DMS79 treated with DMSO at 0.1 percent for 48 hours (cell line): ENCODE results near the gene CAMK2G.

Experiments
- DNase-seq: peaks from one replicate; lab custom pipeline; 2025; lab: John Stamatoyannopoulos, UW

Gene CAMK2G

DNA sequence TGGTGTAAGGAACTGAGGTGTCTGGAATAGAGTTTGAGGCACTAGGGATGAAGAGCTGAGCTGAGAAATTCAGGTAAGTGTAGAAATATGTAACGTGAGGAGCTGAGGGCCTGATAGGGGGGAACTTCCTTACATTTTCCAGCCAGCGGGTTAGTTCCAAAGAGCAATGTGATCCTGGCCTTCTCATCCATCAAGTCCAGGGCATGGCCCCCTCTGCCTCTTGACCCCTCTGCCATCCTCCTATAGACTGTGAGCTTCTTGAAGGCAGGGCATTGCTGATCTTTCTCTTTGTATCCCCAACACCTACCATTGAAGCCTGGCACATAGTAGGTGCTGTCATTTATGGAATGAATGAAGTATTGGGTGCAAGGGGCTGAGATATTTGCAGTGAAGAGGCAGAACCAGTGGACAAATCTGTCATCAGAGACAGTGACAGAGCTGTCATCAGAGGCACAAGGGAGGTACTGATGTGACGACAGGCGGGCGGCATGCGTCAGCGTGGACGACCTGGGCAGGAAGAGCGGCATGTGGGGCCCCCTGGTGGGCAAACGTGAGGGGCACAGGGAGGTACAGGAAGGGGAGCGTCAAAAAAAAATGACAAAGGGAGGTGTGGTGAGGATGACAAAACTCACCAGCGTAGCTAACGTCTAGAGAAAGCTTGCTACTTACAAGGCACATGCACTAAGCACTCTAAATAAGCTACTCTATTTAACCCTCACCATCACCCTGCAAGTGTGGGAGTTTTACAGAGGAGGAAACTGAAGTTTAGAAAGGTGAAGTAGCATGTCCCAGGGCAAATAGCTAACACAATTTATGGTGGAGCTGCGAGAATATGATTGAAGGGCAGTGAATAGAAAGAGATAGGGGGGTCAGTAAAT is 5.2 kb upstream of the CAMK2G start:
- peak; percentile 1 for DNase-seq

- no peak for DNase-seq
Measured at GRCh38 chr10:73878365-73878764, 4.0 kb upstream of the CAMK2G start.

GRCh38 chr10:73877533-73878160 is 3.3 kb upstream of the CAMK2G start:
- DNase-seq, result no peak

GRCh38 chr10:73876971-73877370 is 2.6 kb upstream of the CAMK2G start:
- DNase-seq, result no peak

DNA sequence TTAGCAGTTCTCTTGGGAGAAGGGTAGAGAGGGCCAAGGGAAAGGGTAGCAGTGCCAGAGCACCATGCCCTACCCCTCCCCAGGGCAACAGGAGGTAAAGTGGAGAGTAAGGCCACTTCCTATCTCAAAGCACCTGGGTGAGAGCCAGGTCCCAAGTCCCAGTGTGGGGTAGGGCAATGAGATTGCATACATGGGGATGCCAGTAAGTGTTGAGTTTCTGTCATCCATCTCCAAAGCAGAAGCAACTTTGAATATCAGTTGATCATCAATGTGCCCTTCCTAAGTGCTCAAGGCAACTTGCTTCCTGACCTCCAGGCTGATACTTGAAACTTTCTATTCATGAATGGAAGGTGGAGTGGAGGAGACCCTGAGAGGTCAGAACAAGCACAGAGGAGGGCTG is 2.2 kb upstream of the CAMK2G start:
- DNase-seq, result no peak

DNA sequence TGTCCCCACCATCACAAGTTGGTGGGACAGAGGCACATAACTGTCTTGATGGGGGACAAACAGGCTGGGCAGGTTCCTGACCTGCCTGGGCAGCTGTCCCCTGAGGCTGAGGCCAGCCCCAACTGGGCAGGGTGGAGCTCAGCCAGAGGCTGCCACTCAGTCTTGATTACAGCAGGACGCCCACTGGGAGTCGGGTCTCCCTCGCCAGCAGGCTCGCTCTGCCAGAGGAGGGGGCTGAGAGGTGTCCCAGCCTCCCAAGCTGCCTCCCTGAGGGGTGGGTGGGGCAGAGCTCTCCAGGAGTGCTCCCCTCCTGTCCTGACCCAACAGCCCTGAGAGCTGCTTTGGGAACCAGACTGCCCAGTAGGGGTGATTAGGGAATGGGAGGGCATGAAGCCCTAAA is 1.8 kb upstream of the CAMK2G start:
- no peak for DNase-seq

GRCh38 chr10:73875139-73875475 is 752 bp upstream of the CAMK2G start:
- DNase-seq, result no peak

- no peak for DNase-seq
Measured at GRCh38 chr10:73873838-73874215, 528 bp downstream of the CAMK2G start.

DNA sequence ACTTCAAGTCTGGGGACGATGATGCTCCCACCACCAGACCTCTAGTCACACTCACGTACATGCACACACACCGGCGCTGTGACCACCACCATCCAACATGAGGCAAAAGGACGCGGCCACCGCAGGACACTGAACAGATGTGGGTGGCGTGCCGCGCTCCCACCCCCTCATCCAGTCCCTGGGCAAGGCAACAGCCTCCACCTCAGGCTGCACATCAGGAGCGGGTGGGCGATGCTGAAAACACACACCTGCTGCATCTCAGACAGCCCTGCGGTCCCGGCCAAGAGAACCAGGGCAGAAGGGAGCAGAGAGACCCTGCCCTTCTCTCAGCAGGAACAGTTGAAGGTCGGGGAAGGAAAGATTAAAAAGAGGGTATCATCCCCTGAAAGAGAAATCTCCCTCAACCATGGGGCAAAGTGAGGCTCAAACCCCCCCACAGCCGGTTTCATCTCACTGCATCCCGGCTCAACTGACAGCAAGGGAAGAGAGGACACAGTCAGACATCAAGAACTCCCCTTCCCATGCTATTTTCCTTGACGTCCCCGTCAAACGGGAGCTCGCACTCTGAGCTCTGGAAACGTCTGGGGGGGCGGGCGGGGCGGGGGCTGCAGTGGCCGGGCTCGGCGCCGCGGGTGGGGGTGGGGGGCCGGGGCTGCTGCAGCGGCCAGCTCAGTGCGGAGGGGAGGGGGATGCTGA is 1.1 kb downstream of the CAMK2G start:
- DNase-seq, result no peak

- no peak for DNase-seq
Measured at GRCh38 chr10:73872190-73872710, 2.1 kb downstream of the CAMK2G start.

DNA sequence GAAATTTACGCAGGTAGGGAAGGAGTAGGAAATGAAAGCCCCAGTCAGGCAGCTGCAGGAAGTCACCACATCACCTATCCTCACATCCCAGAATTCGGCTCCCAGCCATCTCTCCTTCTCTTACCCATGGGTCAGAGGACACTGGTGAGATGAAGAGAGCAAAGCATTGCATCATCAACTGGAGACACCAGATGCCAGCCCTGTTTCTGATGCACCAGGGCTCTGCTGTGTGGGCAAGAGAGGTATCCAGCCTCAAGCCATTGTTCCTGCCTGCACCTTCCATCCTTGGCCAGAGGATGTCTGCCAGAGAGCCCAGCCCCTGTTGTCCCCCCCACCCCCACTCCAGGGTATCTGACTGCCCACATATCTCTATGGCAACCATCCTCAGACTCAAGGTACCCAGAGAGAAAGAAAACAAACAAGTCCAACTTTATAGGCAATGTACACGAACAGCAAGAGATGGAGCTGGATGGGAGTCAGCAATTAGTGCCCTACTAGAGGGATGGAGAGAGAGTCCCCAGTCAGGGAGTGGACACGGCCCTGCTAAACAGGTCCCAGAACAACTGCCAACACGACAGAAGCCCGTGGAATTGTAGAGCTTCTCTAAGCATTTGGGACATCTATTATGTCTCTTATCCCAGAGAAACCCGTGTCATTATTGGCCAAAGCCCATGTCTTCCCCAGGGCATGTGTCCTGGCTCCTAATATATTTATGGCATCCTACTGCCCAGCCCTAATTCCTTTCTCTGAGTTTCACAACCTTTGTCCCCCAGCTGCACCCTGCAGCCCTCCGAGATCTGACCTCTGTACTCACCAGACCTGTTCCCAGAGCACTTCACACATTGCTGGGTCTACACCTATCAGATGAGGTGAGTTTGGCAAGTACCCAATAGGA is 2.8 kb downstream of the CAMK2G start:
- no peak for DNase-seq

DNA sequence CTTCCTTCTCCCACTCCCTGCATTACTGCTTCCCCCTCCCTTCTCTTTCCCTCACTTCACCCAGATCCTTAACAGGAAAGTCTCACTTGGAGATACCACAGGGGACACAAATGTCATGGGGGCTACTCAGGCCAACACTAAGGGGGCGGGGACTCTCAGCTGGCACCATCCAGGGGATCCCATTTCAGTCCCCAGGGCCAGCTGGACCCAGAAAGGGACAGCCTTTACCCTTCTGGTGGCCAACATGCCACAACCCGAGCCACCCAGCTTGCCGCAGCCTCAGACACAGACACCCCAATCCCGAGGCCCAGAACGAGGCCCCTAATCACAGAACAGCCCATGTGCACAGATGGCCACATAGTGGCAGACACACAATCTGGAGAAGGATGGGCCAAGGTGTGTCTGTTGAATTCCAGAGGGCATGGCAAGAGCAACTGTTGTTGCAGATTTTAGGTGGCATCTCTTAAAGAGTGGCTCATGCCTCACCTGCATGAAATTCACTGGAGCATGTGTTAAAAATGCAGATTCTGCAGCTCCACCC is 5.6 kb downstream of the CAMK2G start:
- no peak for DNase-seq

- no peak for DNase-seq
Measured at GRCh38 chr10:73867871-73868631, 6.3 kb downstream of the CAMK2G start.

- DNase-seq, result no peak
Measured at GRCh38 chr10:73867126-73867807, 7.1 kb downstream of the CAMK2G start.

- DNase-seq, result no peak
Measured at GRCh38 chr10:73866621-73867020, 7.7 kb downstream of the CAMK2G start.

- no peak for DNase-seq
Measured at GRCh38 chr10:73865459-73866442, 8.6 kb downstream of the CAMK2G start.

DNA sequence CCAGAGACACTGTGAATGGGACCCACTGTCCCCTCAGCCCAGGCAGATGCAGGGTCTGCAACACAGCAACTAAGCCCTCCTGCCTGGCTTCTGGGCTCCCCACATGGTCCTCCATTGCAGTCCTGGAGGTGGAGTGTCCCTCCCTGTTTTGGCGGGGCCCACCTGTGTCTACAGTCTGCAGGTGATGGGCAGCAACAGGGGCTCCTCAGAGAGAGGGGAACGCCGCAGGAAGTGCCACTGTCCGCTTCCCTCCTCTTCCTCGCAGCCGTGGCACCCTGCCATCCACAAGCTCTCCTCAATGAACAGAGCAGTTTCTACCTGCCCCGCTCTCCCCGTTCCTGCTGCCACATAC is 9.3 kb downstream of the CAMK2G start:
- no peak for DNase-seq

- DNase-seq, result no peak
Measured at GRCh38 chr10:73864229-73864628, 10.1 kb downstream of the CAMK2G start.
